ENCODE results near the gene B4GAT1.

DNA sequence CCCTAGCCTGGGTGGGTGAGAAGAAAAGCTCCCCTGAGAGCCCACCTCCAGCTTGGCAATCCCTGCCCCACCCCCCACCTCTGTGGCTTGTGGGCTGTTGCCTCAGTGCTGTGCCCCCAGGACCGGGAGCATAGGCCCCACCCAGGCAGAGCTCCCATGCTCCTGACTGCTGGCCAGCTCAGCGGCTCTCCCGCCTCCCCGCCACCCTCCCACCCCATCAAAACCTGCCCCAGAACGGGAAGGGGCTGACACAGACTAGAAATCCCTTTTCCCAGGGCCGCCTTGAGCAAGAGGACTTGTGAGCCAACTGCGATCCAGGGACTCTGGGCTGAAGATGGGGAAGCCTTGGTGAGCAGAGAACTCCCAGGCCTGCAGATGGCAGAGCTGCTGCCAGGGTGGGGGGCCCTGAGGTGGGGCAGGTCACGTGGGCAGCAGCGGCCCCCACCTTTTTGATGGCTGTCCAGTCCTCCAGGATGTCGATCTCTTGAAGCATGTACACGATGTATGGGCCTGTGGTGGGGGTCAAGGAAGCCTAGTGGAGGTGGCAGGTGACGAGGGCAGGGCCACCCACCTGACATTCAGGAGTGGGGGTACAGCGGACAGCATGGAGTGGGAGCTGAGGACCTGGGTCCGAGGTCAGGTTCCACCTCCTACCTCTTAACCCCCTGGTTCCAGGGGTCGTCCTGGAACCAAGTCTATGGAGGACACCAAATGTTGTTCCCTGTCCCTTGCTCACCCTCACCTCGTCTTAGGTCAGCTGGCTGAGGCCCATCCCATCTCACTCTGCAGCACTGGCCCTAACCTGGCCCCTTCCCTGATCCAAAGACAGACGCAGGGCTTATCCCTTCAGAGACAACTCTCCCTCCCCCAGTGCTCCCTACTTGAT is 8.9 kb downstream of the B4GAT1 start:
- no peak for TF ChIP-seq CTCF (conservative IDR thresholded peaks at IDR 0.05; ENCODE audit: low read length)
- TF ChIP-seq EZH2phosphoT487 (IDR thresholded peaks at IDR 0.05; ENCODE audit: borderline replicate concordance): no peak
